NT2/D1 (cell line): ENCODE data around the gene AGBL5.

Source experiments
- DNase-seq: peaks from one replicate; pipeline ENCODE4 v3.0.0-alpha.2; 2011; ENCODE audit warnings: low read depth, low spot score
- H3K27me3 ChIP-seq: 2 replicates; pipeline ENCODE4 v1.6.0; 2011; ENCODE audit warnings: mild to moderate bottlenecking; ENCODE audit not compliant: insufficient read length, insufficient read depth
- H3K36me3 ChIP-seq: 2 replicates; pipeline ENCODE4 v1.6.1; 2011; ENCODE audit warnings: mild to moderate bottlenecking, low read length, mixed read lengths; ENCODE audit not compliant: insufficient read depth, insufficient read length
- H3K4me1 ChIP-seq: 2 replicates; pipeline ENCODE4 v1.5.1; 2011; ENCODE audit not compliant: insufficient read depth, insufficient read length
- H3K4me3 ChIP-seq: 2 replicates; pipeline ENCODE4 v1.5.1; 2011; ENCODE audit warnings: low read depth; ENCODE audit not compliant: insufficient read length
- H3K9ac ChIP-seq: 2 replicates; pipeline ENCODE4 v1.6.0; 2011; ENCODE audit warnings: low read depth; ENCODE audit not compliant: insufficient read length
- H3K9me3 ChIP-seq: 2 replicates; pipeline ENCODE4 v1.5.1; 2011; ENCODE audit warnings: mild to moderate bottlenecking, low read length; ENCODE audit not compliant: insufficient read depth
- SUZ12 ChIP-seq: IDR thresholded peaks from 2 replicates; pipeline ENCODE4 v1.6.1; 2011; ENCODE audit not compliant: insufficient read length, insufficient read depth; ENCODE audit errors: extremely low read depth
- YY1 ChIP-seq: IDR thresholded peaks from 2 replicates; pipeline ENCODE4 v1.6.1; 2011; ENCODE audit not compliant: insufficient read length, insufficient read depth
- ZNF274 ChIP-seq: IDR thresholded peaks from 2 replicates; pipeline ENCODE4 v1.6.1; 2011; ENCODE audit warnings: mild to moderate bottlenecking, low read depth, low read length

Gene AGBL5

GRCh38 chr2:27086090-27086723, 34.7 kb downstream of the AGBL5 start:
- TF ChIP-seq SUZ12, result no peak
- TF ChIP-seq YY1, result no peak
- no peak for TF ChIP-seq ZNF274
- DNase-seq, result peak; percentile 90
- Histone ChIP-seq H3K9ac (peak overlapping the region; percentile 90), H3K4me3 (peak overlapping the region; percentile 61), H3K9me3 (no peaks in the 10 kb centered on the region), H3K4me1 (peaks cover 8% of the 10 kb centered on the region), H3K36me3 (no peaks in the 10 kb centered on the region), H3K27me3 (peaks cover 11% of the 10 kb centered on the region)

- H3K27me3 ChIP-seq, result peaks cover 11% of the 10 kb centered on the region
- TF ChIP-seq YY1, result no peak
- TF ChIP-seq ZNF274, result no peak
- no peak for TF ChIP-seq SUZ12
- peaks cover 8% of the 10 kb centered on the region for H3K4me1 ChIP-seq
- H3K9me3 ChIP-seq, result no peaks in the 10 kb centered on the region
- DNase-seq, result no peak
- no peaks in the 10 kb centered on the region for H3K36me3 ChIP-seq
- H3K4me3 ChIP-seq, result peak within 1 kb of the TSS; percentile 61
- H3K9ac ChIP-seq, result peak within 1 kb of the TSS; percentile 90
Observed at GRCh38 chr2:27086724-27087593, 35.5 kb downstream of the AGBL5 start, which contains the start of gene KHK. TSS of gene KHK (plus strand) at chr2:27086772. CDS start at chr2:27087260, 488 bp downstream.

GRCh38 chr2:27087823-27088410, 36.4 kb downstream of the AGBL5 start:
- H3K4me3 ChIP-seq, result no peak overlapping the region
- peaks cover 9% of the 10 kb centered on the region for H3K4me1 ChIP-seq
- H3K9ac ChIP-seq, result no peak overlapping the region

GRCh38 chr2:27088634-27089033, 37.2 kb downstream of the AGBL5 start:
- peaks cover 11% of the 10 kb centered on the region for H3K27me3 ChIP-seq
- no peaks in the 10 kb centered on the region for H3K9me3 ChIP-seq
- no peaks in the 10 kb centered on the region for H3K36me3 ChIP-seq
- H3K4me3 ChIP-seq, result no peak overlapping the region
- TF ChIP-seq SUZ12 (no peak), YY1 (no peak), ZNF274 (no peak)
- no peak overlapping the region for H3K9ac ChIP-seq
- H3K4me1 ChIP-seq, result peaks cover 12% of the 10 kb centered on the region
- no peak for DNase-seq

More at GRCh38 chr2:27087823-27088410, 36.4 kb downstream of the AGBL5 start:
- no peak for DNase-seq
- Histone ChIP-seq H3K27me3 (peaks cover 11% of the 10 kb centered on the region), H3K9me3 (no peaks in the 10 kb centered on the region), H3K36me3 (no peaks in the 10 kb centered on the region)
- no peak for TF ChIP-seq YY1
- TF ChIP-seq SUZ12, result no peak
- no peak for TF ChIP-seq ZNF274

DNA sequence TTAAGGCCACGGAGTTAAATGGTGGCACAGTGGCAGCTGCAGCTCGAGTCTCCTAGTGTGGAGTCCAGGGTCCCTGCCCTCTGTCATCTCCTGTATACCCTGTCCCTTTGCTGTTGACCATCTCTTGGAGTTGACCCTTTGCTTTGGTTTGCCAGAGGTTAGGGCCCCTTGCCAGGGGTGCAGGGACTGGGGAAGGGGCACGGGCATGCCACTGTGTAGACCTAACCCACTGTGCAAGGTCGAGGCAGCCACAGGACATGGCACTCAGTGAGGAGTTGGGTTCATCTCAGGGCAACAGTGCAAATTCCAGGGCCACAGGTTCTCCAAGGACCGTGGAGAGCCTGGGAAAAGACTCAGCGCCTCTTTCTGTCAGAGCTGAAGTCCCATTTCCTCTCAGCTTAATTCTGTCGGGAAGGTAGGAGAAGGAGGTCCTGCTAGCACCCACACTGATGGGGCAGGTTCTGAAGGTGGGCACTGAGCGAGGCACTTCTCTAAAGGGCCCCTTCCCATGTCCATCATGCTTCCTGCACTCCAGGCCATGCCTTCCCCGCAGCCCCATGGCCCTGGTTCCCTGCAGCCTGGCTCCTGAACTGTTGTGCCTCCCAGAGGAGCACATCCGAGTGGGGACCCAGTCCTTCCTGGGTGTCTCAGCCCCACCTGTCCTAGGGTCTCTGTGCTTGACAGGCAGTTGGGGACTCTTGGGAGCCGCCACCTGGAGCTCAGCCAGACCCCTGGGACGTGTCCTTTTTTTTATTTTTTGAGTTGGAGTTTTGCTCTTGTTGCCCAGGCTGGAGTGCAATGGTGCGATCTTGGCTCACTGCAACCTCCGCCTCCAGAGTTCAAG, 37.9 kb downstream of the AGBL5 start:
- H3K4me1 ChIP-seq, result peaks cover 12% of the 10 kb centered on the region

GRCh38 chr2:27091746-27092695, 40.6 kb downstream of the AGBL5 start:
- TF ChIP-seq YY1 (no peak), ZNF274 (no peak), SUZ12 (no peak)
- Histone ChIP-seq H3K36me3 (no peaks in the 10 kb centered on the region), H3K27me3 (peaks cover 8% of the 10 kb centered on the region), H3K4me3 (no peak overlapping the region), H3K4me1 (peaks cover 11% of the 10 kb centered on the region), H3K9ac (no peak overlapping the region), H3K9me3 (no peaks in the 10 kb centered on the region)
- DNase-seq, result no peak

More for the DNA sequence above, 37.9 kb downstream of the AGBL5 start:
- H3K4me3 ChIP-seq, result no peak overlapping the region
- no peak overlapping the region for H3K9ac ChIP-seq
- peaks cover 11% of the 10 kb centered on the region for H3K27me3 ChIP-seq
- DNase-seq, result no peak
- no peak for TF ChIP-seq YY1
- no peak for TF ChIP-seq SUZ12
- no peak for TF ChIP-seq ZNF274
- no peaks in the 10 kb centered on the region for H3K9me3 ChIP-seq
- H3K36me3 ChIP-seq, result no peaks in the 10 kb centered on the region
